ENCODE measurements around the gene SPATA6L. TPM values are rescaled to one million over a fixed set of nuclear protein-coding genes. Genes with fewer than 3 reads are reported as not detected.
A peak's percentile ranks its signal among the peaks of the same experiment; 100 is the strongest.

The SPATA6L gene
- total and polyA plus RNA-seq, 10 of the 15 experiments (the other 5 are each of a cell fraction or from before 2014, with no cell fraction given) = 0.37 to 1.6 (median 0.91) TPM

DNA sequence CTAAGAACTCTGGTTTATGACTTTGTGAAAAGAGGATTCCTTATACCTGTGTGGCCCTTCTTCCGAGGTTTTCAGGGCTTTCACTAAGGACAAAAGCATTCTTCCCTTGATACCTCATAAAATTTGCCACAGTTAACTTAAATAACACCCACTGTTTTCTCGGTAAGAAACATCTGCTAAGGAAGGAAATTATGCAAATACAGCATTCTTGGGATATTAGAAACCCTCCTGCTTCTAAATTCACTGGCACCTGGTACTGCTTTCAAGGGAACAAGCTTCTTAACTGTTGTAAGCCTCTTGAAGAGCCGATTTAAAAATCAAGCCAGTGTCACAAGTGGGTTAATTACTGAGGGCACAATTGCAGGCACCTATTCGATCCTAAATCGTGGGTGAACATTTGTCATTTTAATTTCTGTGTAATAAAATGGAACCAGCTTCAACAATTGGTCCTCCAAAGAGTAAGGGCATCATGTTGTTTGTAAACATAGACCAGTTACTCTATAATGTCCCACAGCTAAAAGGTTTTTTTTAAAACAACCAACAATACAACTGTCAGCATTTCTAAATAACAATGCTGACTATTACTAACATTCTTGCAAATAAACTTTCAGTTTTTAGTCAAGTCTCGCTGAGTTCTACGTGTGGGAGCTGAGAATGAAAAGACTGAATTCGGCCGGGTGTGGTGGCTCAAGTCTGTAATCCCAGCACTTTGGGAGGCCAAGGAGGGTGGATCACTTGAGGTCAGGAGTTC is 48.2 kb upstream of the SPATA6L start:
- H3K9me3 ChIP-seq (replicated peaks; ENCODE audit: control insufficient read depth, insufficient read depth, low read length) = no peaks in the 10 kb centered on the region; the same call in 2 of the 3 replicates
- BruUV-seq (replicated peaks) = no TSS peak
- no peak overlapping the region for H3K4me3 ChIP-seq
- H3K27ac ChIP-seq (ENCODE audit: control insufficient read depth, insufficient read depth) = no peak overlapping the region
- peaks cover 8 to 35% of the 10 kb centered on the region in 2 experiments for H3K36me3 ChIP-seq (ENCODE audit: control insufficient read depth in 2 of 2, insufficient read depth in 2 of 2, low read length in 1 of 2)
- intact Hi-C loops (cut with micrococcal nuclease; ENCODE audit: unreplicated experiment) = no loop called here
- no peaks in the 10 kb centered on the region for H3K4me1 ChIP-seq (ENCODE audit: control insufficient read depth, insufficient read depth, low read length)
- H2AFZ ChIP-seq (ENCODE audit: control insufficient read depth, low read depth, low read length) = no peak overlapping the region
- SMC1A ChIA-PET (ENCODE audit: uncharacterized antibody, unreplicated experiment) = no interaction called here
- CTCF ChIA-PET = interaction anchor here (1.2 kb wide), 1 partner anchor 114 kb away, joined by 3 read pairs; no protein-coding TSS in a partner anchor
- DNase-seq (ENCODE audit: low read depth, low spot score) (no peak), FAIRE-seq (no peak), ATAC-seq (no peak)
- in situ Hi-C loops (cut with MboI) = no loop called here
- RAD21 ChIA-PET (ENCODE audit: unreplicated experiment) = no interaction called here
- POLR2A ChIA-PET = interaction anchor here (0.7 kb wide), 1 partner anchor 14 kb away, joined by 4 read pairs; no protein-coding TSS in a partner anchor
- TF ChIP-seq POU2F2 (IDR thresholded peaks at IDR 0.05; ENCODE audit: borderline replicate concordance, low read depth, low read length) (no peak), BACH1 (IDR thresholded peaks at IDR 0.05; ENCODE audit: borderline replicate concordance) (no peak), STAT1 (conservative IDR thresholded peaks at IDR 0.05) (no peak)
- over 99% methylated on average over 9 of the region's 9 CpGs for WGBS (ENCODE audit: insufficient coverage, insufficient replicate concordance, low lambda C conversion rate, missing lambda C conversion rate)
- H3K9ac ChIP-seq (ENCODE audit: control insufficient read depth, insufficient read depth, low read length) = no peak overlapping the region
- no peak overlapping the region for H3K4me2 ChIP-seq (ENCODE audit: control insufficient read depth, insufficient read depth)
- no peaks in the 10 kb centered on the region for H4K20me1 ChIP-seq (ENCODE audit: control insufficient read depth, insufficient read depth)
- H3K79me2 ChIP-seq (ENCODE audit: control insufficient read depth, insufficient read depth, low read length) = no peaks in the 10 kb centered on the region
- no peaks in the 10 kb centered on the region for H3K27me3 ChIP-seq (replicated peaks in 1 of 2; ENCODE audit: control insufficient read depth in 2 of 2, insufficient read depth in 2 of 2, low read length in 1 of 2)

DNA sequence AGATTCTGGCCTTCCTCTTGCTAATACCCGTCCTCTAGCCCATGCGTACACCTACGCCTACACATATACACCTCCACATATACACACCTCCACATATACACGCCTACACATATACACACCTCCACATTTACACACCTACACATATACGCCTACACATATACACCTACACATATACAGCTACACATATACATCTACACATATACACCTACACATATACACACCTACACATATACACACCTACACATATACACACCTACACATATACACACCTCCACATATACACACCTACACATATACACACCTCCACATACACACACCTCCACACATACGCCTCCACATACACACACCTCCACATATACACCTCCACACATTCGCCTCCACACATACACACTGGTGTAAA is 47.6 kb upstream of the SPATA6L start:
- ATAC-seq = no peak
- ChIA-PET POLR2A (no interaction called here), RAD21 (ENCODE audit: unreplicated experiment) (no interaction called here), SMC1A (ENCODE audit: uncharacterized antibody, unreplicated experiment) (interaction anchor here (1.5 kb wide), 1 partner anchor 8 kb away, joined by 4 read pairs; no protein-coding TSS in a partner anchor), CTCF (interaction anchor here (1.3 kb wide), 1 partner anchor 27 kb away, joined by 4 read pairs; the partner anchor contains the start of gene AK3)
- Histone ChIP-seq H3K79me2 (ENCODE audit: control insufficient read depth, insufficient read depth, low read length) (no peaks in the 10 kb centered on the region), H2AFZ (ENCODE audit: control insufficient read depth, low read depth, low read length) (no peak overlapping the region), H3K4me3 (no peak overlapping the region), H3K9me3 (replicated peaks; ENCODE audit: control insufficient read depth, insufficient read depth, low read length) (no peaks in the 10 kb centered on the region; the same call in 2 of the 3 replicates), H3K9ac (ENCODE audit: control insufficient read depth, insufficient read depth, low read length) (no peak overlapping the region), H3K4me1 (ENCODE audit: control insufficient read depth, insufficient read depth, low read length) (no peaks in the 10 kb centered on the region), H4K20me1 (ENCODE audit: control insufficient read depth, insufficient read depth) (no peaks in the 10 kb centered on the region), H3K36me3 (ENCODE audit: control insufficient read depth in 2 of 2, insufficient read depth in 2 of 2, low read length in 1 of 2) (peaks cover 8 to 33% of the 10 kb centered on the region in 2 experiments), H3K27ac (ENCODE audit: control insufficient read depth, insufficient read depth) (no peak overlapping the region), H3K27me3 (replicated peaks in 1 of 2; ENCODE audit: control insufficient read depth in 2 of 2, insufficient read depth in 2 of 2, low read length in 1 of 2) (no peaks in the 10 kb centered on the region), H3K4me2 (ENCODE audit: control insufficient read depth, insufficient read depth) (no peak overlapping the region)
- TF ChIP-seq CHD4 (IDR thresholded peaks at IDR 0.05) (no peak), ZNF274 (IDR thresholded peaks at IDR 0.05; ENCODE audit: insufficient read depth, insufficient read length) (no peak), NR2F1 (conservative IDR thresholded peaks at IDR 0.05) (no peak), MTA3 (IDR thresholded peaks at IDR 0.05; ENCODE audit: borderline replicate concordance, low read length) (no peak), NBN (IDR thresholded peaks at IDR 0.05) (no peak), PAX5 (IDR thresholded peaks at IDR 0.05; ENCODE audit: borderline replicate concordance, low read depth, low read length) (no peak), RCOR1 (conservative IDR thresholded peaks at IDR 0.05; ENCODE audit: low read depth, low read length) (no peak)
- TF ChIP-seq, protein P1, sequence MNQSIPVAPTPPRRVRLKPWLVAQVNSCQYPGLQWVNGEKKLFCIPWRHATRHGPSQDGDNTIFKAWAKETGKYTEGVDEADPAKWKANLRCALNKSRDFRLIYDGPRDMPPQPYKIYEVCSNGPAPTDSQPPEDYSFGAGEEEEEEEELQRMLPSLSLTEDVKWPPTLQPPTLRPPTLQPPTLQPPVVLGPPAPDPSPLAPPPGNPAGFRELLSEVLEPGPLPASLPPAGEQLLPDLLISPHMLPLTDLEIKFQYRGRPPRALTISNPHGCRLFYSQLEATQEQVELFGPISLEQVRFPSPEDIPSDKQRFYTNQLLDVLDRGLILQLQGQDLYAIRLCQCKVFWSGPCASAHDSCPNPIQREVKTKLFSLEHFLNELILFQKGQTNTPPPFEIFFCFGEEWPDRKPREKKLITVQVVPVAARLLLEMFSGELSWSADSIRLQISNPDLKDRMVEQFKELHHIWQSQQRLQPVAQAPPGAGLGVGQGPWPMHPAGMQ (IDR thresholded peaks at IDR 0.05; ENCODE audit: borderline replicate concordance) = no peak
- in situ Hi-C loops (cut with MboI) (no loop called here), intact Hi-C loops (cut with micrococcal nuclease; ENCODE audit: unreplicated experiment) (no loop called here)
- no peak for DNase-seq (ENCODE audit: low read depth, low spot score)
- BruUV-seq (replicated peaks) = no TSS peak
- 71% methylated on average over 7 of the region's 7 CpGs for WGBS (ENCODE audit: insufficient coverage, insufficient replicate concordance, low lambda C conversion rate, missing lambda C conversion rate)
- peak; percentile 95 for FAIRE-seq

Measured in GM12878 (cell line).